ENCODE measurements around the gene EFNA5. TPM values are rescaled to one million over a fixed set of nuclear protein-coding genes. Genes with fewer than 3 reads are reported as not detected.

EFNA5 gene
- total RNA-seq, 1 experiment from 2014 or later = 1.5 TPM

- POLR2A ChIA-PET = no interaction called here
- peaks cover 9% of the 10 kb centered on the region for H3K4me1 Mint-ChIP-seq (ENCODE audit: low read depth, unreplicated experiment)
- H3K4me3 Mint-ChIP-seq (ENCODE audit: unreplicated experiment) = no peak overlapping the region
- H3K4me1 ChIP-seq = no peaks in the 10 kb centered on the region
- no peaks in the 10 kb centered on the region for H3K9me3 ChIP-seq
- no peaks in the 10 kb centered on the region for H3K36me3 ChIP-seq (ENCODE audit: control insufficient read depth, insufficient read depth, low read length)
- H3K9me3 Mint-ChIP-seq (ENCODE audit: unreplicated experiment) = no peaks in the 10 kb centered on the region
- H3K36me3 Mint-ChIP-seq (ENCODE audit: insufficient read depth, unreplicated experiment) = no peaks in the 10 kb centered on the region
- intact Hi-C loops (cut with micrococcal nuclease; ENCODE audit: unreplicated experiment) = loop anchor here (5.0 kb wide), 1 partner anchor 67 kb away; the partner anchor contains the start of gene EFNA5
- no peak overlapping the region for H3K27ac Mint-ChIP-seq (ENCODE audit: unreplicated experiment)
- no peak for DNase-seq
- no peak overlapping the region for H3K4me3 ChIP-seq (ENCODE audit: low read depth, low read length)
- peaks cover 4% of the 10 kb centered on the region for H3K27me3 Mint-ChIP-seq (ENCODE audit: insufficient read depth, unreplicated experiment)
- H3K27me3 ChIP-seq (replicated peaks; ENCODE audit: control insufficient read depth, insufficient read depth, low read length) = no peaks in the 10 kb centered on the region
- TF ChIP-seq CTCF (IDR thresholded peaks at IDR 0.05; ENCODE audit: insufficient read depth in 1 of 2, low read depth in 1 of 2, low read length in 1 of 2, severe bottlenecking in 1 of 2, unreplicated experiment in 1 of 2) = no peak
- CTCF ChIA-PET = no interaction called here
- no TSS peak for BruUV-seq (replicated peaks)
These were observed 65.1 kb downstream of the EFNA5 start for GRCh38 chr5:107605596-107606125.

DNA sequence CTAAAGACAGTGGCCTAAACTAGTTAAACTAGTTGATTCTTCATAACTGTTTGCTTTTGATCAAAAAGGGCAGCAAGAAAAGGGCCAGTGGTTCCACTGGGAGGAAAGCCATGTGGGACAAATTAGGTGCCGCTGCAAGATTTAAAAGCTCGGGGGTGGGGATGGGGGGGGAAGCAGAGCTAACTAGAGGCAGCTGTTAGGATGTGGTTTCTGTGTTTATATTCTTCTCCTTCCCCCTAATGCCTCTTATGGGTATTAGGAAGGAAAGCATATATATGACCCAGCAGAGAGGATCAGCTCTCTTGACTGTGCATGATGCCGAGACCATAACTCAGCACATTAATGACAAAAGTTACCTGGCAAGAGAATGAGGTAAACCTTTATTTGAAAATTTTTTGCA is 65.7 kb downstream of the EFNA5 start:
- Histone ChIP-seq H3K4me1 (no peaks in the 10 kb centered on the region), H3K36me3 (ENCODE audit: control insufficient read depth, insufficient read depth, low read length) (no peaks in the 10 kb centered on the region), H3K9me3 (no peaks in the 10 kb centered on the region), H3K4me3 (ENCODE audit: low read depth, low read length) (no peak overlapping the region), H3K27me3 (replicated peaks; ENCODE audit: control insufficient read depth, insufficient read depth, low read length) (no peaks in the 10 kb centered on the region)
- ChIA-PET POLR2A (no interaction called here), CTCF (no interaction called here)
- intact Hi-C loops (cut with micrococcal nuclease; ENCODE audit: unreplicated experiment) = loop anchor here (5.0 kb wide), 1 partner anchor 67 kb away; the partner anchor contains the start of gene EFNA5
- Mint-ChIP-seq H3K9me3 (ENCODE audit: unreplicated experiment) (no peaks in the 10 kb centered on the region), H3K27ac (ENCODE audit: unreplicated experiment) (no peak overlapping the region), H3K27me3 (ENCODE audit: insufficient read depth, unreplicated experiment) (peaks cover 5% of the 10 kb centered on the region), H3K4me3 (ENCODE audit: unreplicated experiment) (no peak overlapping the region), H3K4me1 (ENCODE audit: low read depth, unreplicated experiment) (peaks cover 9% of the 10 kb centered on the region), H3K36me3 (ENCODE audit: insufficient read depth, unreplicated experiment) (no peaks in the 10 kb centered on the region)
- no peak for TF ChIP-seq CTCF (IDR thresholded peaks at IDR 0.05; ENCODE audit: insufficient read depth in 1 of 2, low read depth in 1 of 2, low read length in 1 of 2, severe bottlenecking in 1 of 2, unreplicated experiment in 1 of 2)
- BruUV-seq (replicated peaks) = no TSS peak
- DNase-seq = no peak

DNA sequence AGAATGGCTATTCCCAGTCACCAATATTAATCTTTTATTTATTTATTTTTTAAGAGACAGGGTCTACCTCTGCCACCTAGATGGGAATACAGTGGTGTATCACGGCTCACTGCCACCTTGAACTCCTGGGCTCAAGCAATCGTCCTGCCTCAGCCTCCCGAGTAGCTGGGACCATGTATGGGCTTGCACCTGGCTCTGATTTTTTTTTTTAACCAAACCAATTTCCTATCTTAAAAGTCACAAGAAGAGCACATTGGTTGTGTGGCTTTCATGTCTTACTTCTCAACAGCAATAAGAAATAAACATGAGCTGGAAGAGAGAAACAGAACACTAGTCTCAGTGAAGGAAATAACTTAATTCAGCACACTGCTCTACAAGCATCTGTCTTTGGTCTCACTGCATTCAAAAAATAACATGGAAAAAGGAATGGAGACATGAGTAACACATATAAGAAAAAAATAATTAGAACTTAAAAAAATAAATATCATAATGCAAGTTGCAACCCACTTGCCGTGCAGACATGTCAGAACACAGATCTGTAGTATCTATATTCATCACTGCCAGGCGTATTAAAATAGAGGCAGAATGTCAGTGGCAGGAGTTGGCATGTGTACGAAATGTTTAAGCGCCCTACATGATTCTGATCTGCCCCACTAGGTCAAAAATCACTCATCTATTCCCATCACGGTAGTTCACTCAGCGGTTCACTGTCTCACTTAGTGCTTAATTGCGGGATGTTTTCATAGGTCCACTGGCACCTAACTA is 66.4 kb downstream of the EFNA5 start:
- no TSS peak for BruUV-seq (replicated peaks)
- CTCF ChIA-PET = no interaction called here
- no peaks in the 10 kb centered on the region for H3K9me3 Mint-ChIP-seq (ENCODE audit: unreplicated experiment)

More for the DNA sequence above, 66.4 kb downstream of the EFNA5 start:
- intact Hi-C loops (cut with micrococcal nuclease; ENCODE audit: unreplicated experiment) = no loop called here
- Histone ChIP-seq H3K4me1 (peaks cover under 1% of the 10 kb centered on the region; the same call in 1 of the 2 replicates), H3K4me3 (ENCODE audit: low read depth, low read length) (no peak overlapping the region), H3K27me3 (replicated peaks; ENCODE audit: control insufficient read depth, insufficient read depth, low read length) (no peaks in the 10 kb centered on the region), H3K36me3 (ENCODE audit: control insufficient read depth, insufficient read depth, low read length) (no peaks in the 10 kb centered on the region), H3K9me3 (no peaks in the 10 kb centered on the region)
- no peak for DNase-seq
- H3K27me3 Mint-ChIP-seq (ENCODE audit: insufficient read depth, unreplicated experiment) = peaks cover 7% of the 10 kb centered on the region
- no peak overlapping the region for H3K27ac Mint-ChIP-seq (ENCODE audit: unreplicated experiment)
- POLR2A ChIA-PET = no interaction called here
- H3K36me3 Mint-ChIP-seq (ENCODE audit: insufficient read depth, unreplicated experiment) = no peaks in the 10 kb centered on the region
- peaks cover 9% of the 10 kb centered on the region for H3K4me1 Mint-ChIP-seq (ENCODE audit: low read depth, unreplicated experiment)
- no peak for TF ChIP-seq CTCF (IDR thresholded peaks at IDR 0.05; ENCODE audit: insufficient read depth in 1 of 2, low read depth in 1 of 2, low read length in 1 of 2, severe bottlenecking in 1 of 2, unreplicated experiment in 1 of 2)
- H3K4me3 Mint-ChIP-seq (ENCODE audit: unreplicated experiment) = no peak overlapping the region
